Stimulated activated CD4-positive, alpha-beta T cell treated with anti-CD3 and anti-CD28 coated beads, Interleukin-4, amount 100 ng/mL, for 48 hours (primary cell): Measurements from ENCODE around the gene PCCA.
"Not testable (repeated sequence)": the region's sequence is repeated elsewhere in the genome, so short reads cannot be mapped to it uniquely, and the experiment has no call there.

Experiments
- DNase-seq, 2 donors: peaks; one replicate each; pipeline ENCODE4 v3.0.0-alpha.2; 2020; ENCODE audit warnings: low read depth in 2 of 2

Gene PCCA

DNA sequence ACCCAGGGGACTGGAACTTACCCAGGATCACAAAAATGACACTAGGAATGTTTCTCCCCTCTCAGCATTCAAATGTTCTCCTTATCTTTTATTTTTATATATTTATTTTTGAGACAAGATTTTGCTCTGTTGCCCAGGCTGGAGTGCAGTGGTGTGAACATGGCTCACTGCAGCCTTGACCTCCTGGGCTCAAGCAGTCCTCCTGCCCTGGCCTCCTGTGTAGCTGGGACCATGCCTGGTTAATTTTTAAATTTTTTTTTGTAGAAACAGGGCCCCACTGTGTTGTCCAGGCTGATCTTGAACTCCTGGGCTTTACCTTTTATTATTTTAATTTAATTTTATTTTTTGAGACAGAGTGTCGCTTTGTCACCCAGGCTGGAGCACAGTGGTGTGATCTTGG, 108.2 kb downstream of the PCCA start:
- DNase-seq, result no peak

GRCh38 chr13:100197591-100198365, 108.9 kb downstream of the PCCA start:
- DNase-seq, result no peak

- no peak for DNase-seq
These were observed 114.9 kb downstream of the PCCA start for GRCh38 chr13:100203696-100204367.

GRCh38 chr13:100208002-100208401, 119.1 kb downstream of the PCCA start:
- DNase-seq, result no peak

DNA sequence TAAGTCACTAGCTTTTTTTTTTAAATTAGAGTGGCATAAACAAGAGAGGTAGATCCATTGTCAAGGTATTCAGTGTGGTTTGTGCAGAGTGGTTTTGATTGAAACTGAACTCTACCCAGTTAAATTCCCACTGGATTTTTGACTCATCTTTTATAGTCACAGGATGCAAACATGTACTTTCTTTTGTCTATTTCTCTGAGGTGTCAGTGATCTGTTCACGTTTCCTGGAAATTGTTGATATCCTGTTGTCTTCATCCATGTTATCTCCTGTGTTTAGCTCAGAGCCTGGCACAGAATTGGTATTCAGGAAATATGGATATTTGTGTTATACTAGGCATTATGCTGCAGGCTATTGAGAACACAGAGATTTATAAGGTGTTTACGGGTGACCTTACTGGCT, 119.7 kb downstream of the PCCA start:
- DNase-seq, result no peak

DNA sequence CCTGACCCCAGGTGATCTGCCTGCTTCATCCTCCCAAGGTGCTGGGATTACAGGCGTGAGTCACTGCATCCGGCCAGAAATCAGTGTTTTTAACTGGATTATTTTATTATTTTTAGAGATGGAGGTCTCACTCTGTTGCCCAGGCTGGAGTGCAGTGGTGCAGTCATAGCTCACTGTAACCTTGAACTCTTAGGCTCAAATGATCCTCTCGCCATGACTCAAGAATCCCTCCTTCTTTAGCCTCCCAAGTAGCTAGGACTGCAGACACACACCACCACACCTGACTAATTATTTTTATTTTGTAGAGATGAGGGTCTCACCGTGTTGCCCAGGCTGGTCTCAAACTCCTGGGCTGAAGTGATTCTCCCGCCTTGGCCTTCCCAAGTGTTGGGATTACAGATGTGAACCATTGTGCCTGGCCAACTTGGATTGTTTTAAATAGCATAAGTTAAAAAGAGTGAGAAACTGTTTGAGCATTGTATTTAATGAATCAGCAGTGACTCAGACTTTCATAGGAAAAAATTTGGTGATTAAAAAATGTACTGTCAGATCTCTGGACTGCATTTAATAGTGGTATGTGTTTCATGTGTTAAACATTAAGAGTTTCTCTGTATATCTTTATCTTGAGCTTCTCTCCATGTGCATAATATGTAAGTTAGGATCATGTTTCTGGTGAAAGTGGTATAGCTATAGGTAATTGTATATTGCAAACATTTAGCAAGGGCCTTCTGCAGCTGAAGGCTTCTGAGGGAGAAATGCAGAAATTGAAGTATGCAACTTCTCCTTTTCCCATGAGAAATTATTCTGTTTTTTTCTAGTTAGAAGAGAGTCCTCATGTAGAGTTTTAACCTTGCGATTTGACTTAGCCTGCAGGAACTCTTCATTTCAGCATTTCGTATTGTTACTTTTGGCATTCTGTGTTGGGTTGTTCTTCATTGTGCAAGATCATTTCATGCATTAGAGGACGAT, 121.2 kb downstream of the PCCA start:
- no peak for DNase-seq

GRCh38 chr13:100211016-100211710, 122.3 kb downstream of the PCCA start:
- no peak for DNase-seq

GRCh38 chr13:100212904-100213553, 124.1 kb downstream of the PCCA start:
- DNase-seq, result no peak

- DNase-seq, result no peak
These were observed 124.7 kb downstream of the PCCA start for GRCh38 chr13:100213576-100213975.

- no peak for DNase-seq
These were observed 126.0 kb downstream of the PCCA start for GRCh38 chr13:100214886-100215285.

DNA sequence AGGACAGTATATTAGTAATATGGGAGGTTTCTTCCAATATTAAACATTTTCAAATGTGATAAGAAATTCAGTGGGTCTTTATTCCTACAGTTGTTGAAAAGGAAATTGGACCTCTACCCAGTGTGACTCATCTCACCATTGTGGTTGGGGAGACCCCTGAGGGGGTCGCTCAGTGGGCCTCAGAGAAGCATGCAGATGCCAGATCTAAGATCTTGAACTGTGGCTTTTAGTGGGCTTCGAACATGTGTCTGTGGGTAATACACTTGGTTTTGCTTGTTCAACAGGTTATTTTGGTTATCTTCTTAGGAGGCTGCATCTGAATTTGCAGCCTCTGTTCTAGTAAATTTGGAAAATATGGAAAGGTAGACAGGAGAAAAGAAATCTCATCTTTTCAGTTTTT, 132.3 kb downstream of the PCCA start:
- no peak for DNase-seq

- not testable (repeated sequence) for DNase-seq
These were observed 135.2 kb downstream of the PCCA start for GRCh38 chr13:100223966-100224530.

GRCh38 chr13:100229603-100230002, 140.7 kb downstream of the PCCA start:
- no peak for DNase-seq

GRCh38 chr13:100230769-100231149, 141.9 kb downstream of the PCCA start:
- no peak for DNase-seq

GRCh38 chr13:100231176-100231575, 142.3 kb downstream of the PCCA start:
- no peak for DNase-seq

DNA sequence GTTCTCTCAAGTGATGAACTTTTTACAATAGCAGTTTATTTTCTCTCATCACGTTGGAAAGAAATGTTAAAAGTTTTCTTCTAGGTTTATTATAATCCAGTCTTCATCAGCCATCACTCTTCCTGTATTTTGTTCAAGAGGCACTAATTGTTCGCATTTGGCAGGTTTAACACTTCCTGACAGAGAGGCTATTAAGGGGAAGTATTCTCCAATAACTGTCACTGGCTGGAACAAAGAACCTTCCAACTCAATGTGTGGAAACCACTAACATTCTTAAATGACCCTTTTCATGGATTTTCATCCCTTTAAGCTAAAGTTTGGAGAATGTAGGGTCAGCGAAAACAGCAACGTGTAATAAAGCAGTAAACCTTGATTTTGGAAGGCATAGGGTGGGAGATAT, 145.1 kb downstream of the PCCA start:
- DNase-seq, result no peak

DNA sequence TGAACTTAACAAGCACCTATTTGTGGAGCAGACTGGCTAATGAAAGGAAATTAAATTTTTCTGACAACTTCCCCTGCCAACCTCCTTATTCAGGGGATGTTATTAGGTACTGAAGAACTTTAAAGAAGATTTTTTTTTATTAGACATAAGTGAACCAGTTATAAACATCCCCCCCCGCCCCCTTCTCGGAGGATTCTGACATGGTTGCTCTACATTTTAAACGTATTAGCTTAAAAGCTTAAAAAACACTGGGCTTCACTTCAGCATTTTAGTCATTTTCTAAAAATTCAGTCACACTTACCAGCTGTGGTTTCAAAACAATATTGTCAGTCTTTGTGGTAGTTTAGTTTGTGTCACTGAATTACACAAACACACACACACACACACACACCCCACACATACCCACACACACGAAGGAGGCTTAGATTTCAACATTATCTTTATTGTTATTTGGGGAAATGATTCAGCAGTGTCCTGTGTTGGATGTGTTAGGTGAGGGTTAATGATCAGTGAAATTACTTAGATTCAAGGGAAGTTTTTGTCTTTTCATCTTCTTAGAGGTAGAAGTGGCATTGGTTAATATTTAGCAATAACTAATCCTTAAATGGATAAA, 145.7 kb downstream of the PCCA start:
- DNase-seq, result no peak

DNA sequence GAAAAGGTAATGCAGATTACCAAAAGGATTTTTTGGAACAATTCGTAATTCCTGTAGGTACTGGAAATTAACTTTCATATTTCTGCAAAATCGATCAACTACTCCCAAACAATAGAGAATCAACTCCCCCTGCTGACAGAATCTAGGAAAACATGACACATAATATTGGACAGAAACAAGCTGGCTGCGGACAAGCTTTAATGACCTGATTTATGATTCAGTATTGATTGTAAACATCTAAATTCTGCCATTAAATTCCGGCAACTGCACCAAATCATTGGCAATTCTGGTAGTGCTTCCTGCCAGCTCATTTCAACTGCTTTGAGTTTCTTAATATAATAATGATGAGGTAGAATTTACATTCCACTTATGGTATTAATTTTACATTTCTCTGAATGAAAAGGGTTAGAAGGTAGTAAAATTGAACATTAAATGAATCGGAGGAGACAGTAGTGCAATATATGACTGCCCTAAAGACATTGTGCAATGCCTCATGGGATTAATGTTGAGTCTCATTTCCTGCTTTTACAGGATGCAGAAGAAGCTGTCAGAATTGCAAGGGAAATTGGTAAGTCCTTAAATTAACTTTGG, 146.5 kb downstream of the PCCA start:
- DNase-seq, result no peak

- DNase-seq, result no peak
These were observed 151.4 kb downstream of the PCCA start for GRCh38 chr13:100240109-100240779.
